Neural crest cell (in vitro differentiated cells): ENCODE data around the gene STAP1. TPM values are rescaled to one million over a fixed set of nuclear protein-coding genes. Genes with fewer than 3 reads are reported as not detected.
"Not testable (repeated sequence)": the region's sequence is repeated elsewhere in the genome, so short reads cannot be mapped to it uniquely, and the experiment has no call there.

Experiments
- DNase-seq: peaks from one replicate; pipeline ENCODE4 v3.0.0; 2021; ENCODE audit warnings: low read depth, mixed read lengths, low spot score
- H3K27ac Mint-ChIP-seq: one replicate; pipeline ENCODE4 v1.8.0; 2021; ENCODE audit warnings: mild to moderate bottlenecking, mixed read lengths; ENCODE audit not compliant: unreplicated experiment
- H3K27me3 Mint-ChIP-seq: 2 replicates; pipeline ENCODE4 v1.8.0; 2021; ENCODE audit warnings: low read depth, mild to moderate bottlenecking, mixed read lengths
- H3K36me3 Mint-ChIP-seq: 2 replicates; pipeline ENCODE4 v1.8.0; 2021; ENCODE audit warnings: low read depth, mild to moderate bottlenecking, mixed read lengths
- H3K4me1 Mint-ChIP-seq: 2 replicates; pipeline ENCODE4 v1.8.0; 2021; ENCODE audit warnings: mixed read lengths
- H3K4me3 Mint-ChIP-seq: one replicate; pipeline ENCODE4 v1.8.0; 2021; ENCODE audit warnings: mild to moderate bottlenecking, mixed read lengths
- H3K9me3 Mint-ChIP-seq: 2 replicates; pipeline ENCODE4 v1.8.0; 2021; ENCODE audit warnings: mixed read lengths
- total RNA-seq: library from RNA; stranded (reverse); gene quantifications from 2 replicates; pipeline ENCODE4 v1.2.1, GENCODE V29; 2021
- TF ChIP-seq, protein P1 (sequence below): fragments of 200-600 bp; sonication (generic); conservative IDR thresholded peaks from 2 replicates; pipeline ENCODE4 v1.5.0; 2021; ENCODE audit warnings: antibody characterized with exemption, mild to moderate bottlenecking

The STAP1 gene
- total RNA-seq, 1 donor from 2014 or later, result not detected

DNA sequence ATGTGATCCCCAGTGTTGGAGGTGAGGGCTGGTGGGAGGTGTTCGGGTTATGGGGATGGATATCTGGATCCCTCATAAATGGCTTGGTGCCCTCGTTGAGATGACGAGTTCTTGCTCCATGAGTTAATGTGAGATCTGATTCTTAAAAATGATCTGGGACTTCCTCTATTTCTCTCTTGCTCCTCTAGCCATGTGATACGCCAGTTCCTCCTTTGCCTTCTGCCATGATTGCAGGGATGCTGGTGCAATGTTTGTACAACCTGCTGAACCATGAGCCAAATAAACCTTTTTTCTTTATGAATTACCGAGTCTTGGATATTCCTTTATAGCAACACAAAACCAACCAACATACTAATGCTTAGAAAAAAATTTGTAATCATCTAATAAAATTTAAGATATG is 56.6 kb downstream of the STAP1 start:
- H3K9me3 Mint-ChIP-seq, result peaks cover 20% of the 10 kb centered on the region
- H3K4me1 Mint-ChIP-seq, result no peaks in the 10 kb centered on the region
- H3K27me3 Mint-ChIP-seq, result no peaks in the 10 kb centered on the region
- H3K36me3 Mint-ChIP-seq, result peaks cover 47% of the 10 kb centered on the region
- no peak for DNase-seq
- TF ChIP-seq, protein P1, sequence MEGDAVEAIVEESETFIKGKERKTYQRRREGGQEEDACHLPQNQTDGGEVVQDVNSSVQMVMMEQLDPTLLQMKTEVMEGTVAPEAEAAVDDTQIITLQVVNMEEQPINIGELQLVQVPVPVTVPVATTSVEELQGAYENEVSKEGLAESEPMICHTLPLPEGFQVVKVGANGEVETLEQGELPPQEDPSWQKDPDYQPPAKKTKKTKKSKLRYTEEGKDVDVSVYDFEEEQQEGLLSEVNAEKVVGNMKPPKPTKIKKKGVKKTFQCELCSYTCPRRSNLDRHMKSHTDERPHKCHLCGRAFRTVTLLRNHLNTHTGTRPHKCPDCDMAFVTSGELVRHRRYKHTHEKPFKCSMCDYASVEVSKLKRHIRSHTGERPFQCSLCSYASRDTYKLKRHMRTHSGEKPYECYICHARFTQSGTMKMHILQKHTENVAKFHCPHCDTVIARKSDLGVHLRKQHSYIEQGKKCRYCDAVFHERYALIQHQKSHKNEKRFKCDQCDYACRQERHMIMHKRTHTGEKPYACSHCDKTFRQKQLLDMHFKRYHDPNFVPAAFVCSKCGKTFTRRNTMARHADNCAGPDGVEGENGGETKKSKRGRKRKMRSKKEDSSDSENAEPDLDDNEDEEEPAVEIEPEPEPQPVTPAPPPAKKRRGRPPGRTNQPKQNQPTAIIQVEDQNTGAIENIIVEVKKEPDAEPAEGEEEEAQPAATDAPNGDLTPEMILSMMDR, result no peak
- no peak overlapping the region for H3K4me3 Mint-ChIP-seq
- no peak overlapping the region for H3K27ac Mint-ChIP-seq

DNA sequence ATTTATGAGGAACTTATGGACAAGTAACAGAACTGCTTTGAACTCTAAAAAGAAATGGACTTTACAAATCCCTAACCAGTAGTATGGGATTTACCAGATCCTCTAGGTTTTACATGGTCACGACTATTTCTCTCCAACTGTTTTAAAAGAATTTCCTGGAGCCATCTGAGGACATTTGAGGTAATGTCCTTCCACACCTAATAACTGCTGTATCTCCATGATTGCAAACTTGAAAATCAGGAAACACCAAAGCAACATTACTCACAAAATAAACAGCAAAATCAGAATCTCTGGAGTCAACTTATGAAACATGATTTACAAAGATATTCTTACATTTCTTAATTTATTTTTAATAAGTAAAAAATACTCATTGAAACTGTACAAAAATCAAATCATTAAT is 58.0 kb downstream of the STAP1 start:
- Mint-ChIP-seq H3K27me3 (no peaks in the 10 kb centered on the region), H3K9me3 (peaks cover 18% of the 10 kb centered on the region), H3K4me3 (no peak overlapping the region), H3K4me1 (no peaks in the 10 kb centered on the region), H3K27ac (no peak overlapping the region), H3K36me3 (peaks cover 51% of the 10 kb centered on the region)
- DNase-seq, result no peak
- TF ChIP-seq, protein P1, result no peak

DNA sequence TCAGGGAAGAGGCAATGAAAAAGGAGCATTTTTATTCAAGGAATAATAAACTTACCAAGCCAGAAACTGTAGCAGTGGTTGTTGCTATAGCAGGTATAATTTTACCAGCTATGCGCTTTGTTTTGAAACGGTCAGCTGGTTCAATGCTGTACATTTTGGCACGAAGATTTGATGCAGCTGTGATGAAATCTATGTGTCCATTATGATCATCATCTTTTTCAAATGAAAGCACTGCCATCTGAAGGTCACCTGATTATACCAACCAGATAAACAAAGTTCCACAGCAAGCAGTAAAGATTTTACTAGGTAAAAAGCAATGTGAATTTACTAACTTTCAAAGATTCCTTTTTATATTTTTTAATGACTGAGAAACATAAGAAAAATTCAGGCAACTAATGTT is 66.4 kb downstream of the STAP1 start:
- TF ChIP-seq, protein P1, result no peak
- no peak overlapping the region for H3K4me3 Mint-ChIP-seq
- no peak for DNase-seq
- H3K27ac Mint-ChIP-seq, result no peak overlapping the region
- no peaks in the 10 kb centered on the region for H3K4me1 Mint-ChIP-seq
- no peaks in the 10 kb centered on the region for H3K9me3 Mint-ChIP-seq
- H3K27me3 Mint-ChIP-seq, result no peaks in the 10 kb centered on the region
- H3K36me3 Mint-ChIP-seq, result peaks cover 21% of the 10 kb centered on the region

DNA sequence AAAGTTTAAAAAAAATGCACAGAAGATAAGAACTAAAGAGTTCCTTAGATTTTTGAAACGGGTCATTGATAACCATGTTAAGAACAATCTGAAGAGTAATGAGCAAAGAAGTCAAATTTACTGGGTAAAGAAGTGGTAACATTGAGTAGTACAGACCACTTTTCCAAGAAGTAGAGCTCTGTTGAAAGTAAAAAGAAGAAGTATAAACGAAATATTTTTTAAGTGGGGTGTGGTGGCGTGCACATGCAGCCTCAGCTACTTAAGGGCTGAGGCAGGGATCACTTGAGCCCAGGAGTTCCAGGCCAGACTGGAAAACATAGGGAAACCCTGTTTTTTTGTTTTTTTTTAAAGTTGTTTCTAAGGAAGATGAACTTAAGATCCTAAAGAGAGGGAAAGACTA is 74.0 kb downstream of the STAP1 start:
- TF ChIP-seq, protein P1, result no peak
- Mint-ChIP-seq H3K36me3 (peaks cover 21% of the 10 kb centered on the region), H3K4me1 (peaks cover 10% of the 10 kb centered on the region), H3K27ac (no peak overlapping the region), H3K9me3 (no peaks in the 10 kb centered on the region), H3K4me3 (no peak overlapping the region), H3K27me3 (no peaks in the 10 kb centered on the region)
- no peak for DNase-seq

DNA sequence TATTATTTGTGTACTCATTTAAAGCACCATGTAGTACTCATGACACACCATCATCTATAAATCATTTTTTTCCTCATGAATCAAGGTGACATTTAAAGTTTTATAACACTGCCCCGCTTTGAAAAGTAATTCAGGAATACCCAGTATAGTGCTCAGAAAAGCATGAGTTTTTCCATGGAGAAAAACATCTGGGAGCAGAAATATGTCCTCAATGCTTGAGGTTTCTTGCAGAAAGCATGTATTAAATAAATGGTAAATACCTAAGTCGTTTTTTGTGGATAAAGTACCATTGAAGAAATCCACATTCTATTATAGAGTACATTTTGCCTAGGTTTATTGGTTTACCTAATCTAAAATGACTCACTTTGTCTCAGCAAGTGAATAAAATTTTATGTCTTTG is 76.2 kb downstream of the STAP1 start:
- peaks cover 31% of the 10 kb centered on the region for H3K36me3 Mint-ChIP-seq
- no peaks in the 10 kb centered on the region for H3K27me3 Mint-ChIP-seq
- TF ChIP-seq, protein P1, result no peak
- H3K4me3 Mint-ChIP-seq, result no peak overlapping the region
- no peak overlapping the region for H3K27ac Mint-ChIP-seq
- H3K4me1 Mint-ChIP-seq, result peaks cover 10% of the 10 kb centered on the region
- DNase-seq, result no peak
- H3K9me3 Mint-ChIP-seq, result peaks cover 2% of the 10 kb centered on the region

DNA sequence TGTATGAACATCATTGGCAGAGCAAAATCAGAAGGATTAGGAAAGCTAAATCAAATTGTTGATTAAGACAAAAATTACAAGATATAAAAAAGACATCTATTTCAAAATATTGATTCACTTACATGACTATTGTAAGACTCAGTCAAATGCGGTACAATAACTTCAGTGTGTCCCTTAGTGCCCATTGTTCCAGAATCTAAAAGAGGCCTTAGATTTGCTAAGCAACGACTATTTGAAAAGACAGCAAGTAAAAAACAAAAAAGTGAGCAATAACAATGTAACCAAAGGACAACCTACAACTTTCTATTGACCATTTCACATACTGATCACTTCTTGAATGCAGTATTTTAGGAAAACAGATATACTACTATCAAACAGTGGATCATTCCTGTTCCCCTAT is 76.8 kb downstream of the STAP1 start:
- H3K36me3 Mint-ChIP-seq, result peaks cover 34% of the 10 kb centered on the region
- peaks cover 10% of the 10 kb centered on the region for H3K4me1 Mint-ChIP-seq
- TF ChIP-seq, protein P1, result no peak
- no peaks in the 10 kb centered on the region for H3K27me3 Mint-ChIP-seq
- no peak for DNase-seq
- H3K4me3 Mint-ChIP-seq, result no peak overlapping the region
- H3K27ac Mint-ChIP-seq, result no peak overlapping the region
- H3K9me3 Mint-ChIP-seq, result peaks cover 2% of the 10 kb centered on the region

DNA sequence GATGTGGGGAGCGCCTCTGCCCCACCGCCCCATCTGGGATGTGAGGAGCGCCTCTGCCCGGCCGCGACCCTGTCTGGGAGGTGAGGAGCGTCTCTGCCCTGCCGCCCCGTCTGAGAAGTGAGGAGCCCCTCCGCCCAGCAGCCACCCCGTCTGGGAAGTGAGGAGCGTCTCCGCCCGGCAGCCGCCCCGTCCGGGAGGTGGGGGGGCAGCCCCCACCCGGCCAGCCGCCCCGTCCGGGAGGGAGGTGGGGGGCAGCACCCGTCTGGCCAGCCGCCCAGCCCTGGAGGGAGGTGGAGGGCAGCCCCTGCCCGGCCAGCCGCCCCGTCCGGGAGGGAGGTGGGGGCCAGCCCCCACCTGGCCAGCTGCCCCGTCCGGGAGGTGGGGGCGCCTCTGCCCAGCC is 78.5 kb downstream of the STAP1 start:
- H3K27ac Mint-ChIP-seq, H3K4me3 Mint-ChIP-seq, H3K27me3 Mint-ChIP-seq, DNase-seq, H3K9me3 Mint-ChIP-seq: not testable (repeated sequence)
- Mint-ChIP-seq H3K36me3 (peaks cover 34% of the 10 kb centered on the region), H3K4me1 (peaks cover 11% of the 10 kb centered on the region)
